GM19455 (cell line): Measurements from ENCODE around the gene ATOH1.

ENCODE experiments used
- ATAC-seq: cut with Tn5 transposase; IDR thresholded peaks from one replicate; pipeline ENCODE4 v1.9.1; 2021; ENCODE audit not compliant: unreplicated experiment

The ATOH1 gene

GRCh38 chr4:93828332-93828994 lies at the start of gene ATOH1:
TSS of gene ATOH1 (plus strand) at chr4:93828753. CDS start at chr4:93828927, 174 bp downstream.
- no peak for ATAC-seq

GRCh38 chr4:93779228-93779627 lies 49.3 kb upstream of the ATOH1 start:
- ATAC-seq = no peak

- no peak for ATAC-seq
These were observed 48.5 kb upstream of the ATOH1 start for GRCh38 chr4:93780080-93780479.

- ATAC-seq = no peak
These were observed 47.4 kb upstream of the ATOH1 start for GRCh38 chr4:93781198-93781597.

GRCh38 chr4:93786149-93786548 lies 42.4 kb upstream of the ATOH1 start:
- no peak for ATAC-seq

GRCh38 chr4:93788712-93789111 lies 39.8 kb upstream of the ATOH1 start:
- ATAC-seq = no peak

GRCh38 chr4:93791570-93792195 lies 36.9 kb upstream of the ATOH1 start:
- peak; percentile 79 for ATAC-seq

- no peak for ATAC-seq
These were observed 26.5 kb upstream of the ATOH1 start for GRCh38 chr4:93802045-93802444.

- no peak for ATAC-seq
These were observed 18.8 kb upstream of the ATOH1 start for GRCh38 chr4:93809773-93810172.

GRCh38 chr4:93810340-93810992 lies 18.1 kb upstream of the ATOH1 start:
- ATAC-seq = no peak

GRCh38 chr4:93813092-93813491 lies 15.5 kb upstream of the ATOH1 start:
- ATAC-seq = no peak

GRCh38 chr4:93814141-93814540 lies 14.4 kb upstream of the ATOH1 start:
- ATAC-seq = no peak

- no peak for ATAC-seq
These were observed 13.8 kb upstream of the ATOH1 start for GRCh38 chr4:93814722-93815121.

GRCh38 chr4:93825551-93826216 lies 2.9 kb upstream of the ATOH1 start:
- ATAC-seq = no peak

GRCh38 chr4:93827272-93827947 lies 1.1 kb upstream of the ATOH1 start:
- no peak for ATAC-seq

GRCh38 chr4:93828995-93829819 lies 654 bp downstream of the ATOH1 start:
- ATAC-seq = no peak

- no peak for ATAC-seq
These were observed 1.5 kb downstream of the ATOH1 start for GRCh38 chr4:93829820-93830687.

- ATAC-seq = no peak
These were observed 3.4 kb downstream of the ATOH1 start for GRCh38 chr4:93831716-93832496.
